Calu3 (cell line): Measurements from ENCODE around the gene CYFIP1. TPM values are rescaled to one million over a fixed set of nuclear protein-coding genes. Genes with fewer than 3 reads are reported as not detected.

Experiments used
- BruUV-seq: library from RNA; stranded (reverse); fragments of 400-500 nt; replicated peaks from 2 replicates; lab custom pipeline; 2021; lab: Mats Ljungman, UMichigan
- CTCF ChIA-PET: fragments of 300-600 bp; sonication (Branson Sonifier 250); formaldehyde crosslinking; loops from one replicate; lab custom pipeline; 2022; ENCODE audit warnings: antibody characterized with exemption; lab: Charles Lee
- DNase-seq: peaks from one replicate; pipeline ENCODE4 v3.0.0; 2022
- H3K27ac Mint-ChIP-seq: one replicate; pipeline ENCODE4 v1.8.0; 2022; ENCODE audit warnings: mixed read lengths; ENCODE audit not compliant: unreplicated experiment
- H3K27me3 Mint-ChIP-seq: one replicate; pipeline ENCODE4 v1.8.0; 2022; ENCODE audit warnings: mixed read lengths; ENCODE audit not compliant: unreplicated experiment
- H3K36me3 Mint-ChIP-seq: one replicate; pipeline ENCODE4 v1.8.0; 2022; ENCODE audit warnings: mild to moderate bottlenecking, moderate library complexity, mixed read lengths; ENCODE audit not compliant: insufficient read depth, unreplicated experiment
- H3K4me1 Mint-ChIP-seq: one replicate; pipeline ENCODE4 v1.8.0; 2022; ENCODE audit warnings: mild to moderate bottlenecking, low read depth, mixed read lengths; ENCODE audit not compliant: unreplicated experiment
- H3K4me3 Mint-ChIP-seq: one replicate; pipeline ENCODE4 v1.8.0; 2022; ENCODE audit warnings: mild to moderate bottlenecking, low read depth, moderate library complexity, mixed read lengths; ENCODE audit not compliant: unreplicated experiment
- H3K9me3 Mint-ChIP-seq: one replicate; pipeline ENCODE4 v1.8.0; 2022; ENCODE audit warnings: low read depth, mixed read lengths; ENCODE audit not compliant: unreplicated experiment
- CTCF ChIP-seq: fragments of 200-600 bp; IDR thresholded peaks from one replicate; pipeline ENCODE4 v1.8.0; 2022; ENCODE audit warnings: antibody characterized with exemption; ENCODE audit not compliant: unreplicated experiment
- intact Hi-C: fragments of 100-400 bp; cut with micrococcal nuclease; formaldehyde crosslinking; loops from one replicate; pipeline ENCODE4 v1.10.0; 2022; ENCODE audit not compliant: unreplicated experiment
- total RNA-seq: library from RNA; stranded (reverse); gene quantifications from 2 replicates; pipeline ENCODE4 v1.2.3, GENCODE V29; 2022

The CYFIP1 gene
- total RNA-seq, 1 experiment from 2014 or later, result 60.1 TPM

GRCh38 chr15:22961762-22962161 is 18.4 kb downstream of the CYFIP1 start:
- H3K9me3 Mint-ChIP-seq, result no peaks in the 10 kb centered on the region
- H3K27ac Mint-ChIP-seq, result no peak overlapping the region
- H3K36me3 Mint-ChIP-seq, result no peaks in the 10 kb centered on the region
- no peak overlapping the region for H3K4me3 Mint-ChIP-seq
- intact Hi-C loops, result no loop called here
- no peak for DNase-seq
- no peaks in the 10 kb centered on the region for H3K27me3 Mint-ChIP-seq
- no TSS peak for BruUV-seq
- no peaks in the 10 kb centered on the region for H3K4me1 Mint-ChIP-seq
- CTCF ChIA-PET, result no interaction called here
- no peak for TF ChIP-seq CTCF

- Mint-ChIP-seq H3K4me1 (no peaks in the 10 kb centered on the region), H3K4me3 (no peak overlapping the region), H3K27ac (no peak overlapping the region), H3K27me3 (no peaks in the 10 kb centered on the region), H3K36me3 (no peaks in the 10 kb centered on the region), H3K9me3 (no peaks in the 10 kb centered on the region)
- intact Hi-C loops, result no loop called here
- CTCF ChIA-PET, result no interaction called here
- BruUV-seq, result no TSS peak
- DNase-seq, result no peak
- TF ChIP-seq CTCF, result no peak
These were observed 19.6 kb downstream of the CYFIP1 start for GRCh38 chr15:22960556-22960955.

GRCh38 chr15:22960126-22960525 is 20.0 kb downstream of the CYFIP1 start:
- H3K9me3 Mint-ChIP-seq, result no peaks in the 10 kb centered on the region
- intact Hi-C loops, result no loop called here
- H3K27ac Mint-ChIP-seq, result no peak overlapping the region
- no peaks in the 10 kb centered on the region for H3K27me3 Mint-ChIP-seq
- DNase-seq, result no peak
- CTCF ChIA-PET, result no interaction called here
- no peak overlapping the region for H3K4me3 Mint-ChIP-seq
- no TSS peak for BruUV-seq
- no peaks in the 10 kb centered on the region for H3K4me1 Mint-ChIP-seq
- no peak for TF ChIP-seq CTCF
- H3K36me3 Mint-ChIP-seq, result no peaks in the 10 kb centered on the region

- Mint-ChIP-seq H3K27ac (no peak overlapping the region), H3K36me3 (no peaks in the 10 kb centered on the region), H3K27me3 (no peaks in the 10 kb centered on the region), H3K9me3 (no peaks in the 10 kb centered on the region), H3K4me1 (no peaks in the 10 kb centered on the region), H3K4me3 (no peak overlapping the region)
- intact Hi-C loops, result no loop called here
- BruUV-seq, result no TSS peak
- DNase-seq, result no peak
- TF ChIP-seq CTCF, result no peak
- CTCF ChIA-PET, result no interaction called here
These were observed 20.7 kb downstream of the CYFIP1 start for GRCh38 chr15:22959321-22960101.
